Keratinocyte (primary cell): Measurements from ENCODE around the gene ST3GAL2. TPM values are rescaled to one million over a fixed set of nuclear protein-coding genes. Genes with fewer than 3 reads are reported as not detected.
"Not testable (repeated sequence)": the region's sequence is repeated elsewhere in the genome, so short reads cannot be mapped to it uniquely, and the experiment has no call there.

ENCODE experiments used
- DNase-seq: peaks from one replicate; pipeline ENCODE4 v3.0.0-alpha.2; 2011; ENCODE audit warnings: low read depth, missing footprints, low spot score
- FAIRE-seq: peaks from 2 replicates; lab custom pipeline; 2011; peaks lifted over from hg19 to GRCh38; lab: Jason Lieb, UNC
- H2AFZ ChIP-seq: 2 replicates; pipeline ENCODE4 v1.6.0; 2012; ENCODE audit warnings: low read length, control low read depth, inconsistent platforms; ENCODE audit not compliant: control insufficient read depth
- H3K27ac ChIP-seq: 2 replicates; pipeline ENCODE4 v1.5.1; 2011; ENCODE audit warnings: low read length; ENCODE audit not compliant: control insufficient read depth, insufficient read depth
- H3K27me3 ChIP-seq: 3 replicates; pipeline ENCODE4 v1.6.0; 2011; ENCODE audit warnings: low read length; ENCODE audit not compliant: control insufficient read depth, insufficient read depth; ENCODE audit errors: extremely low read depth
- H3K36me3 ChIP-seq, 2 experiments: 2 replicates in 1 of 2; 3 replicates in 1 of 2; pipeline ENCODE4 v1.5.1; 2011; ENCODE audit warnings: low read length in 2 of 2, mild to moderate bottlenecking in 1 of 2; ENCODE audit not compliant: control insufficient read depth in 2 of 2, insufficient read depth in 2 of 2; ENCODE audit errors: extremely low read depth in 1 of 2
- H3K4me1 ChIP-seq: 3 replicates; pipeline ENCODE4 v1.5.1; 2011; ENCODE audit warnings: low read length; ENCODE audit not compliant: control insufficient read depth, insufficient read depth; ENCODE audit errors: extremely low read depth
- H3K4me2 ChIP-seq: 3 replicates; pipeline ENCODE4 v1.6.0; 2011; ENCODE audit warnings: low read depth, low read length; ENCODE audit not compliant: control insufficient read depth, insufficient read depth; ENCODE audit errors: extremely low read depth
- H3K4me3 ChIP-seq, 3 experiments: fragments of 200-600 bp in 1 of 3; sonication (generic) in 1 of 3; 2 replicates in 2 of 3; 3 replicates in 1 of 3; pipeline ENCODE4 v1.5.1; 2011 to 2016; ENCODE audit warnings: low read length in 3 of 3, mild to moderate bottlenecking in 3 of 3, control low read depth in 2 of 3, inconsistent platforms in 1 of 3, low read depth in 1 of 3, mixed read lengths in 1 of 3, mixed run types in 1 of 3, moderate library complexity in 1 of 3; ENCODE audit not compliant: control insufficient read depth in 2 of 3, insufficient read depth in 2 of 3; ENCODE audit errors: extremely low read depth in 1 of 3
- H3K79me2 ChIP-seq: 2 replicates; pipeline ENCODE4 v1.6.0; 2012; ENCODE audit warnings: low read length; ENCODE audit not compliant: control insufficient read depth, insufficient read depth
- H3K9ac ChIP-seq: 3 replicates; pipeline ENCODE4 v1.6.0; 2011; ENCODE audit warnings: low read length; ENCODE audit not compliant: control insufficient read depth, insufficient read depth; ENCODE audit errors: extremely low read depth
- H3K9me1 ChIP-seq: 3 replicates; pipeline ENCODE4 v1.6.0; 2011; ENCODE audit warnings: low read length; ENCODE audit not compliant: control insufficient read depth, insufficient read depth; ENCODE audit errors: extremely low read depth
- H3K9me3 ChIP-seq: 2 replicates; pipeline ENCODE4 v1.5.1; 2012; ENCODE audit warnings: low read depth, low read length; ENCODE audit not compliant: control insufficient read depth
- H4K20me1 ChIP-seq: 3 replicates; pipeline ENCODE4 v1.6.0; 2011; ENCODE audit warnings: low read length; ENCODE audit not compliant: control insufficient read depth, insufficient read depth; ENCODE audit errors: extremely low read depth
- CTCF ChIP-seq, 3 experiments: IDR thresholded peaks in 1 of 3; conservative IDR thresholded peaks in 1 of 3; optimal IDR thresholded peaks in 1 of 3; 2 replicates in 2 of 3; 3 replicates in 1 of 3; pipeline versions ENCODE3 to v1.5.1; 2011; ENCODE audit warnings: low read length in 3 of 3, mild to moderate bottlenecking in 3 of 3, moderate library complexity in 2 of 3, control low read depth in 1 of 3, inconsistent platforms in 1 of 3; ENCODE audit not compliant: insufficient read depth in 2 of 3; ENCODE audit errors: extremely low read depth in 1 of 3
- EZH2 ChIP-seq: IDR thresholded peaks from one replicate; pipeline ENCODE4 v1.6.1; 2012; ENCODE audit warnings: inconsistent platforms, mild to moderate bottlenecking, low read length, moderate library complexity
- dilution Hi-C: fragments of 300-500 bp; cut with MboI; formaldehyde crosslinking; loops from one replicate; pipeline ENCODE4 v1.7.0; 2020; ENCODE audit warnings: low sequenced_read_pairs; ENCODE audit not compliant: extremely low pct_ligation_motif_present
- polyA plus RNA-seq, 5 experiments: library from polyadenylated mRNA; depleted of rRNA in 3 of 5; stranded (reverse) in 3 of 5; stranded (forward) in 1 of 5; unstranded in 1 of 5; fragments of >200 nt; gene quantifications; 1 replicate in 1 of 5; 2 replicates in 3 of 5; 3 replicates in 1 of 5; pipeline versions ENCODE4 v1.2.1 to v1.2.3, GENCODE V29; 2011 to 2012; ENCODE audit warnings: missing spikeins in 2 of 5, low read depth in 1 of 5, low replicate concordance in 1 of 5

The ST3GAL2 gene
- polyA plus RNA-seq, 1 donor (not counting 4 experiments of a cell fraction or from before 2014, with no cell fraction given): 4.0 TPM

GRCh38 chr16:70407811-70408274 lies 31.1 kb downstream of the ST3GAL2 start:
- Histone ChIP-seq H3K4me3 (no peak overlapping the region), H3K27me3 (no peaks in the 10 kb centered on the region), H3K9ac (no peak overlapping the region), H3K9me1 (no peaks in the 10 kb centered on the region), H3K9me3 (no peaks in the 10 kb centered on the region), H3K79me2 (no peaks in the 10 kb centered on the region), H3K4me1 (peaks cover 18% of the 10 kb centered on the region), H3K4me2 (no peak overlapping the region), H2AFZ (no peak overlapping the region), H4K20me1 (no peaks in the 10 kb centered on the region), H3K36me3 (no peaks in the 10 kb centered on the region), H3K27ac (no peak overlapping the region)
- TF ChIP-seq CTCF (optimal IDR thresholded peaks at IDR 0.05 in 1 of 3, IDR thresholded peaks at IDR 0.05 in 1 of 3, conservative IDR thresholded peaks at IDR 0.05 in 1 of 3; ENCODE audit: extremely low read depth in 1 of 3, insufficient read depth in 2 of 3, low read length in 3 of 3) (no peak), EZH2 (no peak)
- no peak for DNase-seq
- no peak for FAIRE-seq
- dilution Hi-C loops: no loop called here

GRCh38 chr16:70406104-70406503 lies 32.8 kb downstream of the ST3GAL2 start:
- FAIRE-seq, H3K27ac ChIP-seq, dilution Hi-C loops, H3K27me3 ChIP-seq, H3K9ac ChIP-seq, DNase-seq, H2AFZ ChIP-seq, H3K4me3 ChIP-seq, H3K4me2 ChIP-seq, H3K36me3 ChIP-seq, H3K79me2 ChIP-seq, H4K20me1 ChIP-seq, H3K9me3 ChIP-seq, H3K9me1 ChIP-seq: not testable (repeated sequence)
- H3K4me1 ChIP-seq: peaks cover 19% of the 10 kb centered on the region
